NOMO-1 treated with DMSO at 0.1 percent for 48 hours (cell line): ENCODE results near the gene NEK2.
A peak's percentile ranks its signal among the peaks of the same experiment; 100 is the strongest.
"Not testable (repeated sequence)": the region's sequence is repeated elsewhere in the genome, so short reads cannot be mapped to it uniquely, and the experiment has no call there.

ENCODE experiments used
- DNase-seq: peaks from one replicate; lab custom pipeline; 2025; ENCODE audit not compliant: unreplicated experiment; lab: John Stamatoyannopoulos, UW

NEK2 gene

GRCh38 chr1:211695135-211695816, 19.9 kb upstream of the NEK2 start:
- DNase-seq = peak; percentile 42

GRCh38 chr1:211693911-211694310, 18.5 kb upstream of the NEK2 start:
- not testable (repeated sequence) for DNase-seq

GRCh38 chr1:211688421-211688820, 13.0 kb upstream of the NEK2 start:
- DNase-seq = no peak

GRCh38 chr1:211687462-211688215, 12.2 kb upstream of the NEK2 start:
- no peak for DNase-seq

GRCh38 chr1:211685823-211686222, 10.4 kb upstream of the NEK2 start:
- no peak for DNase-seq

- DNase-seq = no peak
Measured at GRCh38 chr1:211684791-211685190, 9.4 kb upstream of the NEK2 start.

GRCh38 chr1:211684331-211684730, 8.9 kb upstream of the NEK2 start:
- no peak for DNase-seq

- no peak for DNase-seq
Measured at GRCh38 chr1:211683396-211684297, 8.2 kb upstream of the NEK2 start.

- DNase-seq = not testable (repeated sequence)
Measured at GRCh38 chr1:211682186-211682585, 6.8 kb upstream of the NEK2 start.

GRCh38 chr1:211680752-211681327, 5.4 kb upstream of the NEK2 start:
- DNase-seq = peak; percentile 85

- DNase-seq = peak; percentile 61
Measured at GRCh38 chr1:211677659-211678058, 2.2 kb upstream of the NEK2 start.

- DNase-seq = no peak
Measured at GRCh38 chr1:211676761-211677160, 1.3 kb upstream of the NEK2 start.

GRCh38 chr1:211676106-211676583, 724 bp upstream of the NEK2 start:
- DNase-seq = no peak

GRCh38 chr1:211667065-211667617, 8.3 kb downstream of the NEK2 start:
- DNase-seq = no peak

- DNase-seq = no peak
Measured at GRCh38 chr1:211660718-211661222, 14.7 kb downstream of the NEK2 start.

- DNase-seq = no peak
Measured at GRCh38 chr1:211656728-211657127, 18.7 kb downstream of the NEK2 start.

- DNase-seq = peak; percentile 66
Measured at GRCh38 chr1:211654838-211655787, 20.3 kb downstream of the NEK2 start.

- no peak for DNase-seq
Measured at GRCh38 chr1:211653959-211654496, 21.4 kb downstream of the NEK2 start.

- DNase-seq = no peak
Measured at GRCh38 chr1:211653293-211653692, 22.1 kb downstream of the NEK2 start.
